Subcutaneous preadipocyte (primary cell): ENCODE results near the gene OVCH1. TPM values are rescaled to one million over a fixed set of nuclear protein-coding genes. Genes with fewer than 3 reads are reported as not detected.

Source experiments
- total RNA-seq: library from RNA; depleted of rRNA; stranded (reverse); fragments of >200 nt; gene quantifications from 2 replicates; pipeline ENCODE4 v1.2.3, GENCODE V29; 2012

The OVCH1 gene, protein sequence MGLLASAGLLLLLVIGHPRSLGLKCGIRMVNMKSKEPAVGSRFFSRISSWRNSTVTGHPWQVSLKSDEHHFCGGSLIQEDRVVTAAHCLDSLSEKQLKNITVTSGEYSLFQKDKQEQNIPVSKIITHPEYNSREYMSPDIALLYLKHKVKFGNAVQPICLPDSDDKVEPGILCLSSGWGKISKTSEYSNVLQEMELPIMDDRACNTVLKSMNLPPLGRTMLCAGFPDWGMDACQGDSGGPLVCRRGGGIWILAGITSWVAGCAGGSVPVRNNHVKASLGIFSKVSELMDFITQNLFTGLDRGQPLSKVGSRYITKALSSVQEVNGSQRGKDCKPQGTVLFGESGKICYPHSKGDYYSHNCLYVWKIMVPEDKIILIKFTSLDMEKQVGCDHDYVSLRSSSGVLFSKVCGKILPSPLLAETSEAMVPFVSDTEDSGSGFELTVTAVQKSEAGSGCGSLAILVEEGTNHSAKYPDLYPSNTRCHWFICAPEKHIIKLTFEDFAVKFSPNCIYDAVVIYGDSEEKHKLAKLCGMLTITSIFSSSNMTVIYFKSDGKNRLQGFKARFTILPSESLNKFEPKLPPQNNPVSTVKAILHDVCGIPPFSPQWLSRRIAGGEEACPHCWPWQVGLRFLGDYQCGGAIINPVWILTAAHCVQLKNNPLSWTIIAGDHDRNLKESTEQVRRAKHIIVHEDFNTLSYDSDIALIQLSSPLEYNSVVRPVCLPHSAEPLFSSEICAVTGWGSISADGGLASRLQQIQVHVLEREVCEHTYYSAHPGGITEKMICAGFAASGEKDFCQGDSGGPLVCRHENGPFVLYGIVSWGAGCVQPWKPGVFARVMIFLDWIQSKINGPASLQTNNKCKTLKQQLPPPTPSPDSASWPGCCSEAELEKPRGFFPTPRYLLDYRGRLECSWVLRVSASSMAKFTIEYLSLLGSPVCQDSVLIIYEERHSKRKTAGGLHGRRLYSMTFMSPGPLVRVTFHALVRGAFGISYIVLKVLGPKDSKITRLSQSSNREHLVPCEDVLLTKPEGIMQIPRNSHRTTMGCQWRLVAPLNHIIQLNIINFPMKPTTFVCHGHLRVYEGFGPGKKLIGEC
- 0.37 and 0.98 TPM in 2 replicates for total RNA-seq

DNA sequence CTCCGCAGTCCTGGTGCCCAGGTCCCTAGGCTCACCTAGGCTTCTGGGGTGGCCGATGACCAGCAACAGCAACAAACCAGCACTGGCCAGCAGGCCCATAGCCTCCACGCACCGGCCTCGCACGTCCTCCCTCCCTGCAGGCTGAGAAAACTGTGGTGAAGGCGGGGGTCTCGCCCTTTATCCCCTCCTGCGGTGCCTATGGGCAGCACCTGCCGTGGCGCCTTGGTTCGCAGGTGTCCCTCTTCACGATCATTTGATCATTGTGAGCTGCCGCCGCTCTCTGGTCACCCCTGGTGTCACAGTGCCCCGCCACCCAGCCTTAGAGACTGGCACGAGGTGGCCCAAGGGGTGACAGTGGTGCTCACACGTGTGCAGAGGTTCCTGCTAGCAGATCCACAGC is at the start of gene OVCH1:
TSS of gene OVCH1 (minus strand) at position 99 of the 400 bp plus-strand sequence. CDS start at position 99, 0 bp downstream.

DNA sequence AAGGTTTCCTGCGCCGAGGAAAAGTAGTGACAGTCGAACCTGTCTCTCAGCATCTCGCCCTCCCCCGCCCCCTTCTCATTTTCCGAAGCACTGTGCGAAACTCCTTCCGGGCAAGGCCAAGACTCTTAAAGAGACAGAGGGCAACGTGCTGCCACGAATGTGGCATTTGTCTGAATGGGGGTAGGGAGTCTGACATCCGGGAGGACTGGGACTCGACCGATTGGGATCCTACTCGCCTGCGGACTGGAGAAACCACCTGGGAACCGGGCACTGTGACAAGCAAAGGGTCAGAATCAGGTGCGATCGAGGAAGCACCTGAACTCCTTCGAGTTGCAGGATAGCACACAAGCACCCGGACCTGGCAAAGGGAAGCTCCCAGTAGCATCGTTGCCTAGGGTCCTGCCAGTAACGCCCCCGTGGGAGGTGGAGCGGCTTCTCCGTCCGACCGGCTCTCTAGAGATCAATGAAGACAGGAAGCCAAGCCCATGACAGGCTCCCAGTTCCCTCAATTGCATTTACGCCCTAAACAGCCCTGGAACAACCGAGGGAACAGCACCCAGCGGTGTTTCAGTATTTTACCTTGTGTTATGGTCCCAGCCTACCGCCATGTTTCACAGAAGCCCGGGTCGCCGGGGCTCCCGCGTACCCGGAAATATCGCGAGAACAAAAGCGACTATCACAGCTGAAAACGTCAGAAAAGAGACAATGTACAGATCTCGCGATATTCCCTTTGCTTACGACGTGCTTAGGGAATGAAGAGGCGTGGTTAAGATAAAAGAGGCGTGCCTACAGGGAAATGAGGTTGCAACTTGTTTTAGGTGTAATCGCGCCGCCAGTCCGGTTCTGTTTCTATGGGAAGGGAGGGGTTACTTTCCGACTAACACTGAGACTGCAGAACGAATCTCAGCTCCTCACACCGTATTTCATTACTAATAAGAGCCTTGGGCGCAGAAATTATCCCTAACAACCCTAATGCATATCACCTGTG is 116.7 kb downstream of the OVCH1 start, which contains the start of gene ERGIC2:
TSS of gene ERGIC2 (minus strand) at position 637 of the 988 bp plus-strand sequence. CDS start 9,539 bp downstream, outside the sequence.

Other genes starting within 250 kb of the OVCH1 start
- gene ERGIC2, start 116.5 kb downstream of the OVCH1 start, total RNA-seq, result 45.2 and 64.1 TPM in 2 replicates